ENCODE measurements around the gene ZNF423. TPM values are rescaled to one million over a fixed set of nuclear protein-coding genes. Genes with fewer than 3 reads are reported as not detected.

The ZNF423 gene
- total RNA-seq, 1 experiment from 2014 or later: 0.49 TPM

- no peaks in the 10 kb centered on the region for H3K4me1 ChIP-seq (ENCODE audit: control insufficient read depth, insufficient read depth, low read length)
- POLR2A ChIA-PET: interaction anchor here (0.5 kb wide), 1 partner anchor 33 kb away, joined by 3 read pairs; no protein-coding TSS in a partner anchor
- no TSS peak for BruUV-seq (replicated peaks)
- H3K4me3 ChIP-seq (ENCODE audit: low read depth in 2 of 2, low read length in 2 of 2): no peak overlapping the region
- CTCF ChIA-PET: interaction anchor here (0.7 kb wide), 1 partner anchor 226 kb away, joined by 3 read pairs; no protein-coding TSS in a partner anchor
- ATAC-seq (no peak), DNase-seq (ENCODE audit: low read depth, low spot score) (no peak)
- H3K27me3 ChIP-seq (ENCODE audit: control insufficient read depth, insufficient read depth, low read length): no peaks in the 10 kb centered on the region
- in situ Hi-C loops (cut with HindIII; ENCODE audit: low pct_unique_long_range_greater_than_20kb, low sequenced_read_pairs): no loop called here
- no peaks in the 10 kb centered on the region for H3K36me3 ChIP-seq (ENCODE audit: control insufficient read depth, insufficient read depth, low read length)
- TF ChIP-seq SIN3A (IDR thresholded peaks at IDR 0.05; ENCODE audit: borderline replicate concordance, insufficient read depth, low read depth, low read length) (no peak), TCF7L2 (IDR thresholded peaks at IDR 0.05; ENCODE audit: low read depth, low read length) (no peak), REST (IDR thresholded peaks at IDR 0.05; ENCODE audit: insufficient read depth in 1 of 2, low read depth in 2 of 2, low read length in 1 of 2) (no peak), POLR2AphosphoS5 (IDR thresholded peaks at IDR 0.05; ENCODE audit: low read depth, low read length) (no peak)
- TF ChIP-seq, protein P1, sequence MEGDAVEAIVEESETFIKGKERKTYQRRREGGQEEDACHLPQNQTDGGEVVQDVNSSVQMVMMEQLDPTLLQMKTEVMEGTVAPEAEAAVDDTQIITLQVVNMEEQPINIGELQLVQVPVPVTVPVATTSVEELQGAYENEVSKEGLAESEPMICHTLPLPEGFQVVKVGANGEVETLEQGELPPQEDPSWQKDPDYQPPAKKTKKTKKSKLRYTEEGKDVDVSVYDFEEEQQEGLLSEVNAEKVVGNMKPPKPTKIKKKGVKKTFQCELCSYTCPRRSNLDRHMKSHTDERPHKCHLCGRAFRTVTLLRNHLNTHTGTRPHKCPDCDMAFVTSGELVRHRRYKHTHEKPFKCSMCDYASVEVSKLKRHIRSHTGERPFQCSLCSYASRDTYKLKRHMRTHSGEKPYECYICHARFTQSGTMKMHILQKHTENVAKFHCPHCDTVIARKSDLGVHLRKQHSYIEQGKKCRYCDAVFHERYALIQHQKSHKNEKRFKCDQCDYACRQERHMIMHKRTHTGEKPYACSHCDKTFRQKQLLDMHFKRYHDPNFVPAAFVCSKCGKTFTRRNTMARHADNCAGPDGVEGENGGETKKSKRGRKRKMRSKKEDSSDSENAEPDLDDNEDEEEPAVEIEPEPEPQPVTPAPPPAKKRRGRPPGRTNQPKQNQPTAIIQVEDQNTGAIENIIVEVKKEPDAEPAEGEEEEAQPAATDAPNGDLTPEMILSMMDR (IDR thresholded peaks at IDR 0.05): no peak
- intact Hi-C loops (cut with micrococcal nuclease; ENCODE audit: unreplicated experiment): no loop called here
- no peaks in the 10 kb centered on the region; the same call in 1 of the 2 replicates for H3K9me3 ChIP-seq (ENCODE audit: control insufficient read depth, insufficient read depth, low read depth, low read length)
- no peak overlapping the region for H3K27ac ChIP-seq (ENCODE audit: low read length)
These were observed 203.9 kb downstream of the ZNF423 start for GRCh38 chr16:49651996-49652395.

DNA sequence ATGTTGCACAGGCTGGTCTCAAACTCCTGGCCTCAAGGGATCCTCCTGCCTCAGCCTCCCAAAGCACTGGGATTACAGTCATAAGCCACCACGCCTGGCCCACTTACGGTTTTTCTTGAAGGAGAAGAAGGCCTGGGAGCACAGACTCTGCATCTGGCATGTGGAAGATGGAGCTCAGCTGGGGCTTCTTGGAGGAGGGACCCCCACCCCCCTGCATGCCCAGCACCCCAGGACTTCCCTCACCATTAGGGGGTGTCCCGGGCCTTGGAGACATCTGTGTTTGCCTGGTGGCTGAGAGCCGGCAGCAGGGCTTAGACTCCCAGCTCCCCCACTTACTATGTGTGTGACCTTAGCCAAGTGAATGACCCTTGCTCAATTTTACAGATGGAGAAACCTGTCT is 204.7 kb downstream of the ZNF423 start:
- intact Hi-C loops (cut with micrococcal nuclease; ENCODE audit: unreplicated experiment) (no loop called here), in situ Hi-C loops (cut with HindIII; ENCODE audit: low pct_unique_long_range_greater_than_20kb, low sequenced_read_pairs) (no loop called here)
- ATAC-seq (no peak), DNase-seq (ENCODE audit: low read depth, low spot score) (no peak)
- ChIA-PET POLR2A (no interaction called here), CTCF (no interaction called here)
- H3K27ac ChIP-seq (ENCODE audit: low read length): no peak overlapping the region
- BruUV-seq (replicated peaks): no TSS peak
- H3K36me3 ChIP-seq (ENCODE audit: control insufficient read depth, insufficient read depth, low read length): no peaks in the 10 kb centered on the region
- no peak for TF ChIP-seq SIN3A (IDR thresholded peaks at IDR 0.05; ENCODE audit: borderline replicate concordance, insufficient read depth, low read depth, low read length)
- TF ChIP-seq, protein P1 (IDR thresholded peaks at IDR 0.05): no peak
- TF ChIP-seq POLR2AphosphoS5 (IDR thresholded peaks at IDR 0.05; ENCODE audit: low read depth, low read length): no peak
- H3K9me3 ChIP-seq (ENCODE audit: control insufficient read depth, insufficient read depth, low read depth, low read length): no peaks in the 10 kb centered on the region; the same call in 1 of the 2 replicates
- H3K4me3 ChIP-seq (ENCODE audit: low read depth in 2 of 2, low read length in 2 of 2): no peak overlapping the region
- H3K4me1 ChIP-seq (ENCODE audit: control insufficient read depth, insufficient read depth, low read length): no peaks in the 10 kb centered on the region
- H3K27me3 ChIP-seq (ENCODE audit: control insufficient read depth, insufficient read depth, low read length): no peaks in the 10 kb centered on the region
